ENCODE results near the gene PCDH9.

DNA sequence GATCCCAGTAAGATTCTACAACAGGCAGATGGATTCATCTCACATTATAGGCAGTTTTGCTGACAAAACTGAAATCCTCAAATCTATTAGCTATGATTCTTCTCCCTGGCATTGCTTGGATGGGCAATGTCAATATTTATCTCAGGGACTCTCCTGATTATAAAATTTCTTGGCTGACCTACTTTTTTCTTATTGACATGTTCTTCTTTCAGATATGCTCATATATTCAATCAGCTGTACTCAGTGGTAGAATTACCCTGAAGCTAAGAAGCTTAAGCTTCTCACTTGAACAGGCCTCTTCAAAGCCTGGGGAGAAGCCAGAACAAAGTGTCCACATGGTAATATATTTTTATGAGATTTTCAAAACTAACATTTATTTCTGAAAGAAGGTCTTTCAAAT is 513.6 kb downstream of the PCDH9 start:
- TF ChIP-seq TAF1 (IDR thresholded peaks at IDR 0.05; ENCODE audit: borderline replicate concordance, insufficient read depth, low read length) (no peak), POLR2AphosphoS5 (IDR thresholded peaks at IDR 0.05; ENCODE audit: low read depth, low read length) (no peak), SIN3A (IDR thresholded peaks at IDR 0.05; ENCODE audit: borderline replicate concordance, insufficient read depth, low read length) (no peak)
- TF ChIP-seq, protein P1, sequence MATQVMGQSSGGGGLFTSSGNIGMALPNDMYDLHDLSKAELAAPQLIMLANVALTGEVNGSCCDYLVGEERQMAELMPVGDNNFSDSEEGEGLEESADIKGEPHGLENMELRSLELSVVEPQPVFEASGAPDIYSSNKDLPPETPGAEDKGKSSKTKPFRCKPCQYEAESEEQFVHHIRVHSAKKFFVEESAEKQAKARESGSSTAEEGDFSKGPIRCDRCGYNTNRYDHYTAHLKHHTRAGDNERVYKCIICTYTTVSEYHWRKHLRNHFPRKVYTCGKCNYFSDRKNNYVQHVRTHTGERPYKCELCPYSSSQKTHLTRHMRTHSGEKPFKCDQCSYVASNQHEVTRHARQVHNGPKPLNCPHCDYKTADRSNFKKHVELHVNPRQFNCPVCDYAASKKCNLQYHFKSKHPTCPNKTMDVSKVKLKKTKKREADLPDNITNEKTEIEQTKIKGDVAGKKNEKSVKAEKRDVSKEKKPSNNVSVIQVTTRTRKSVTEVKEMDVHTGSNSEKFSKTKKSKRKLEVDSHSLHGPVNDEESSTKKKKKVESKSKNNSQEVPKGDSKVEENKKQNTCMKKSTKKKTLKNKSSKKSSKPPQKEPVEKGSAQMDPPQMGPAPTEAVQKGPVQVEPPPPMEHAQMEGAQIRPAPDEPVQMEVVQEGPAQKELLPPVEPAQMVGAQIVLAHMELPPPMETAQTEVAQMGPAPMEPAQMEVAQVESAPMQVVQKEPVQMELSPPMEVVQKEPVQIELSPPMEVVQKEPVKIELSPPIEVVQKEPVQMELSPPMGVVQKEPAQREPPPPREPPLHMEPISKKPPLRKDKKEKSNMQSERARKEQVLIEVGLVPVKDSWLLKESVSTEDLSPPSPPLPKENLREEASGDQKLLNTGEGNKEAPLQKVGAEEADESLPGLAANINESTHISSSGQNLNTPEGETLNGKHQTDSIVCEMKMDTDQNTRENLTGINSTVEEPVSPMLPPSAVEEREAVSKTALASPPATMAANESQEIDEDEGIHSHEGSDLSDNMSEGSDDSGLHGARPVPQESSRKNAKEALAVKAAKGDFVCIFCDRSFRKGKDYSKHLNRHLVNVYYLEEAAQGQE (IDR thresholded peaks at IDR 0.05; ENCODE audit: insufficient read depth in 1 of 2, low read depth in 2 of 2, low read length in 2 of 2) = no peak
